ENCODE data around the gene EFCAB6.

EFCAB6 gene

GRCh38 chr22:43828998-43829782, 17.1 kb upstream of the EFCAB6 start:
- no peak for DNase-seq

GRCh38 chr22:43828725-43828997, 16.6 kb upstream of the EFCAB6 start:
- no peak for DNase-seq

GRCh38 chr22:43827926-43828724, 16.0 kb upstream of the EFCAB6 start:
- DNase-seq: no peak

- no peak for DNase-seq
Measured at GRCh38 chr22:43827003-43827735, 15.1 kb upstream of the EFCAB6 start.

- DNase-seq: no peak
Measured at GRCh38 chr22:43826142-43827002, 14.3 kb upstream of the EFCAB6 start.

- no peak for DNase-seq
Measured at GRCh38 chr22:43825651-43826050, 13.5 kb upstream of the EFCAB6 start.

- DNase-seq: no peak
Measured at GRCh38 chr22:43824724-43825420, 12.8 kb upstream of the EFCAB6 start.

- no peak for DNase-seq
Measured at GRCh38 chr22:43823911-43824665, 12.0 kb upstream of the EFCAB6 start.

GRCh38 chr22:43823353-43823908, 11.3 kb upstream of the EFCAB6 start:
- DNase-seq: no peak

- no peak for DNase-seq
Measured at GRCh38 chr22:43821606-43822425, 9.7 kb upstream of the EFCAB6 start.

- DNase-seq: no peak
Measured at GRCh38 chr22:43820651-43821305, 8.7 kb upstream of the EFCAB6 start.

GRCh38 chr22:43819931-43820640, 8.0 kb upstream of the EFCAB6 start:
- DNase-seq: no peak

- no peak for DNase-seq
Measured at GRCh38 chr22:43819421-43819921, 7.4 kb upstream of the EFCAB6 start.

GRCh38 chr22:43818981-43819380, 6.9 kb upstream of the EFCAB6 start:
- no peak for DNase-seq

- no peak for DNase-seq
Measured at GRCh38 chr22:43817402-43817801, 5.3 kb upstream of the EFCAB6 start.

- DNase-seq: no peak
Measured at GRCh38 chr22:43814264-43814663, 2.2 kb upstream of the EFCAB6 start.

GRCh38 chr22:43812890-43813289, 785 bp upstream of the EFCAB6 start:
- no peak for DNase-seq

- no peak for DNase-seq
Measured at GRCh38 chr22:43811777-43812148, 342 bp downstream of the EFCAB6 start.

Data from Kasumi-1 (cell line).